GM12878 (cell line): ENCODE results near the gene IFNL1. TPM values are rescaled to one million over a fixed set of nuclear protein-coding genes. Genes with fewer than 3 reads are reported as not detected.

Source experiments
- ATAC-seq: fragments of 200-7000 bp; cut with Tn5 transposase; 3 replicates; pipeline ENCODE4 v1.9.1; 2020; ENCODE audit warnings: mild to moderate bottlenecking, moderate library complexity
- BruUV-seq: library from RNA; stranded (reverse); fragments of 400-500 nt; replicated peaks from 2 replicates; lab custom pipeline; 2021; lab: Mats Ljungman, UMichigan
- CTCF ChIA-PET: fragments of 300-600 bp; sonication (Branson Sonifier 250); formaldehyde crosslinking; extraction: SDS; loops from one replicate; lab custom pipeline; 2021; ENCODE audit warnings: inconsistent platforms; lab: Yijun Ruan, JAX
- POLR2A ChIA-PET: fragments of 350-600 bp; formaldehyde crosslinking; extraction: SDS; loops from one replicate; lab custom pipeline; 2021; ENCODE audit warnings: inconsistent platforms; lab: Charles Lee
- RAD21 ChIA-PET: fragments of 300-600 bp; sonication (Branson Sonifier 250); formaldehyde crosslinking; loops from one replicate; lab custom pipeline; 2023; ENCODE audit warnings: antibody characterized with exemption; ENCODE audit not compliant: unreplicated experiment; lab: Charles Lee
- SMC1A ChIA-PET: fragments of 300-600 bp; sonication (Branson Sonifier 250); formaldehyde crosslinking; loops from one replicate; lab custom pipeline; 2023; ENCODE audit not compliant: unreplicated experiment, uncharacterized antibody; lab: Charles Lee
- DNase-seq: peaks from one replicate; pipeline ENCODE4 v3.0.0-alpha.2; 2011; ENCODE audit warnings: low read depth, low spot score
- FAIRE-seq: peaks from 3 replicates; lab custom pipeline; 2011; peaks lifted over from hg19 to GRCh38; lab: Jason Lieb, UNC
- H2AFZ ChIP-seq: 2 replicates; pipeline ENCODE4 v1.6.0; 2011; ENCODE audit warnings: low read depth, low read length, control low read depth; ENCODE audit not compliant: control insufficient read depth
- H3K27ac ChIP-seq: 2 replicates; pipeline ENCODE4 v1.5.1; 2011; ENCODE audit warnings: control low read depth; ENCODE audit not compliant: control insufficient read depth, insufficient read depth
- H3K27me3 ChIP-seq, 2 experiments: replicated peaks in 1 of 2; 2 replicates each; pipeline versions ENCODE4 v1.6.0 to v1.6.1; 2011; ENCODE audit warnings: low read length in 1 of 2; ENCODE audit not compliant: control insufficient read depth in 2 of 2, insufficient read depth in 2 of 2
- H3K36me3 ChIP-seq, 2 experiments: 2 replicates each; pipeline ENCODE4 v1.5.1; 2011; ENCODE audit warnings: low read length in 1 of 2; ENCODE audit not compliant: control insufficient read depth in 2 of 2, insufficient read depth in 2 of 2
- H3K4me1 ChIP-seq: 2 replicates; pipeline ENCODE4 v1.6.1; 2011; ENCODE audit warnings: mild to moderate bottlenecking, low read length, moderate library complexity, mixed read lengths; ENCODE audit not compliant: control insufficient read depth, insufficient read depth
- H3K4me2 ChIP-seq: 2 replicates; pipeline ENCODE4 v1.6.0; 2011; ENCODE audit warnings: control low read depth; ENCODE audit not compliant: control insufficient read depth, insufficient read depth
- H3K4me3 ChIP-seq: fragments of 200-600 bp; sonication (generic); 2 replicates; pipeline ENCODE4 v1.5.1; 2016
- H3K79me2 ChIP-seq: 2 replicates; pipeline ENCODE4 v1.6.0; 2011; ENCODE audit warnings: low read length; ENCODE audit not compliant: control insufficient read depth, insufficient read depth
- H3K9ac ChIP-seq: 2 replicates; pipeline ENCODE4 v1.8.0; 2011; ENCODE audit warnings: low read length, control low read depth, mixed read lengths; ENCODE audit not compliant: control insufficient read depth, insufficient read depth
- H3K9me3 ChIP-seq: replicated peaks from 3 replicates; pipeline ENCODE4 v1.5.1; 2011; ENCODE audit warnings: mild to moderate bottlenecking, low read length; ENCODE audit not compliant: control insufficient read depth, insufficient read depth
- H4K20me1 ChIP-seq: 2 replicates; pipeline ENCODE4 v1.6.0; 2011; ENCODE audit not compliant: control insufficient read depth, insufficient read depth
- ASH2L ChIP-seq: fragments of 300-600, 200-600 bp; sonication (generic); IDR thresholded peaks from 2 replicates; pipeline ENCODE4 v1.6.1; 2017; ENCODE audit warnings: low read depth, mild to moderate bottlenecking, borderline replicate concordance
- ATF7 ChIP-seq: fragments of 450-650 bp; IDR thresholded peaks from 2 replicates; pipeline ENCODE4 v1.6.1; 2016; ENCODE audit warnings: low read depth, mild to moderate bottlenecking
- FOXM1 ChIP-seq: IDR thresholded peaks from 2 replicates; pipeline ENCODE4 v1.6.1; 2012; ENCODE audit warnings: low read depth, mild to moderate bottlenecking, inconsistent platforms, low read length, moderate library complexity
- JUNB ChIP-seq: IDR thresholded peaks from 2 replicates; pipeline ENCODE4 v1.6.1; 2016; ENCODE audit warnings: antibody characterized with exemption, mild to moderate bottlenecking
- MEF2A ChIP-seq: IDR thresholded peaks from 2 replicates; pipeline ENCODE4 v1.6.1; 2011; ENCODE audit warnings: low read depth, mild to moderate bottlenecking, low read length, moderate library complexity; ENCODE audit not compliant: insufficient read depth
- NRF1 ChIP-seq: conservative IDR thresholded peaks from 2 replicates; pipeline ENCODE4 v1.6.1; 2011; ENCODE audit warnings: mild to moderate bottlenecking, low read depth, low read length, improper control_type of control experiment
- SMAD5 ChIP-seq: IDR thresholded peaks from 2 replicates; pipeline ENCODE4 v1.6.1; 2016; ENCODE audit warnings: antibody characterized with exemption, low read depth
- ZNF622 ChIP-seq: fragments of 450-650 bp; IDR thresholded peaks from 2 replicates; pipeline ENCODE4 v1.6.1; 2017; ENCODE audit warnings: mild to moderate bottlenecking, inconsistent platforms
- ZSCAN29 ChIP-seq: fragments of 450-650 bp; IDR thresholded peaks from 2 replicates; pipeline ENCODE4 v1.6.1; 2017; ENCODE audit warnings: mild to moderate bottlenecking, moderate library complexity
- WGBS: methylation state at CpG from one replicate; pipeline ENCODE4 v1.1.6; 2016; ENCODE audit warnings: low lambda C conversion rate; ENCODE audit not compliant: insufficient replicate concordance, insufficient coverage; ENCODE audit errors: missing lambda C conversion rate; 5-methylcytosine and 5-hydroxymethylcytosine counted together
- in situ Hi-C: fragments of 300-500 bp; cut with MboI; formaldehyde crosslinking; loops from 9 replicates; pipeline ENCODE4 v1.14.3; 2018; ENCODE audit warnings: mixed read lengths
- intact Hi-C: fragments of 100-400 bp; cut with micrococcal nuclease; formaldehyde crosslinking; loops from one replicate; pipeline ENCODE4 v1.14.2; 2022; ENCODE audit not compliant: unreplicated experiment
- polyA plus RNA-seq, 11 experiments: library from polyadenylated mRNA; depleted of rRNA in 4 of 11; unstranded in 6 of 11; stranded (reverse) in 5 of 11; fragments of >200 nt; fragmentation: Nextera tagmentation in 4 of 11; fragmentation: Illumina TruSeq in 1 of 11; extraction: Ambion mirVana in 4 of 11; extraction: Trizol in 1 of 11; gene quantifications; 1 replicate in 1 of 11; 2 replicates in 10 of 11; pipeline versions ENCODE4 v1.2.1 to v1.2.3, GENCODE V29; 2011 to 2016; ENCODE audit warnings: inconsistent platforms in 2 of 11, missing spikeins in 2 of 11, low read depth in 1 of 11
- total RNA-seq, 4 experiments: library from RNA; depleted of rRNA in 3 of 4; stranded (reverse); fragments of >200 nt in 3 of 4; fragmentation: Illumina TruSeq in 1 of 4; extraction: Trizol in 1 of 4; gene quantifications; 2 replicates each; pipeline versions ENCODE4 v1.2.1 to v1.2.3, GENCODE V29; 2013 to 2021
- TF ChIP-seq, protein P1 (sequence below): IDR thresholded peaks from 2 replicates; pipeline ENCODE4 v1.6.1; 2011; ENCODE audit warnings: low read depth, mild to moderate bottlenecking, low read length, moderate library complexity, borderline replicate concordance; ENCODE audit errors: extremely low read depth
- TF ChIP-seq, protein P2 (sequence below): IDR thresholded peaks from 2 replicates; pipeline ENCODE4 v1.6.1; 2012; ENCODE audit warnings: low read depth, low read length, improper control_type of control experiment
- TF ChIP-seq, protein P3 (sequence below): fragments of 450-650 bp; formaldehyde crosslinking; IDR thresholded peaks from 2 replicates; pipeline ENCODE4 v1.5.0; 2022; ENCODE audit warnings: mild to moderate bottlenecking, missing genetic modification characterization
- TF ChIP-seq, protein P4 (sequence below): fragments of 450-650 bp; IDR thresholded peaks from 2 replicates; pipeline ENCODE4 v1.6.1; 2017; ENCODE audit warnings: mild to moderate bottlenecking, moderate library complexity

Gene IFNL1
- total and polyA plus RNA-seq, 10 of the 15 experiments (the other 5 are each of a cell fraction or from before 2014, with no cell fraction given): not detected

DNA sequence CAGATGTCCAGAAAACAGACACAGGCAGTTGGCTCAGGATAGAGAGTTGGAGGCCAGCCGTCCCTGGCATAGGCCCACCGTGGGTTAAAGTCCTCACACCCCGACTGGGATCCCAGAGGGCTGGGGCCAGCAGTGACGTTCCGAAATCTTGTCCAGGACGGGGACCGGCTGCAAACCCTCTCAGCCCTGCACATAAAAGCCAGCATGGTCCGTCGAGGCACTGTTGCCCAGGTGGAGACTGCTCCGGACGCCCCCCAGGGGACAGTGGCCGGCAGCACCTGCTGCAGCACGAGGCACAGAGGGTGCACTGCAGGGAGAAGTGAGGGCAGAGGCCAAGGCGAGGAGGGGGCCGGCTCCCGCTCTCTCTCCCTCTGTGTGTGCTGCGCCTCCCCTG, 32.3 kb upstream of the IFNL1 start (continued):
- TF ChIP-seq FOXM1: no peak
- TF ChIP-seq, all 136 proteins: peak for 0

DNA sequence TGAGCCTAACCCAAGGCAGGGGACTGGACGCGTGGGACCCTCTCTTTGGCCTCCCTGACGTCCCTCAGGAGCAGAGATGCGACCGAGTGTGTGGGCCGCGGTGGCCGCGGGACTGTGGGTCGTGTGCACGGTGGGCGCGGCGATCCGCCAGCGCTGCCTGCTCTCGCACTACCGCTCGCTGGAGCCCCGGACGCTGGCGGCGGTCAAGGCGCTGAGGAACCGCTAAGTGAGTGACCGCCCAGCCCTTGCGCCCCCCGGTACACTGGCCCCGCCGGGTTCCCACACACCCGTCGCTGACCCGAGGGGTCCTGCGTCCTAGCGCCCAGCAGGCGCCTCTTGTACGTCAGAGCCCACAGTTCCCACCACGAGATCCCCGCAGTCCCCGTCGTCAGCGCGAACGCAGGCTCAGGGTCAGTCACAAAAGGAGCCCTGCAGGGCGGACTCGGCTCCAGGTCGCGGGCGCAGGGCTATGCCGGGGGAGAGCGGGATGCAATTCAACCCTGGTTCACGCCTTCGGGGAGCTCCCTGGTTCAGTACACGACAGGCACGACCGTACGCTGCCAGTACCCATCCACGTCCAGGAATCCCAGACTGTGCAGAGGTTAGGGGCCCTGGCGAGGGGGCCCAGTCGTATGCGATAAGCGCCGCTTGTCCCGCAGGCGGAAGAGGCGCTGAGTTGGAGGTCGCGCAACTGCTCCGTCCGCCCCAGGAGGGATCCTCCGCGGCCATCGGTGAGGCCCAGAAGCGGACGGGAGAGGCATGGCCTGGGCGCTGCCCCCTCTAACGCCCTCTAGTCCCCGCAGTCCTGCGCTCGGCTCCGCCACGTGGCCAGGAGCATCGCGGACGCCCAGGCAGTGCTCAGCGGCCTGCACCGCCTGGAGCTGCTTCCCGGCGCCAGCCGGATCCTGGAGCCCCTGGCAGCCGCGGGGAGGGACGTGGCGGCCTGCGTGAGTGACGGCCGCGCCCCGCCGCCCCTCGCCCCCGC, 31.6 kb upstream of the IFNL1 start:
- Histone ChIP-seq H3K9ac (no peak overlapping the region), H4K20me1 (no peaks in the 10 kb centered on the region), H2AFZ (no peak overlapping the region), H3K4me2 (no peak overlapping the region), H3K36me3 (no peaks in the 10 kb centered on the region), H3K4me1 (no peaks in the 10 kb centered on the region), H3K4me3 (no peak overlapping the region), H3K27me3 (peaks cover 0 to 3% of the 10 kb centered on the region in 2 experiments; a peak in 2 of 4 replicates), H3K27ac (no peak overlapping the region), H3K9me3 (no peaks in the 10 kb centered on the region), H3K79me2 (no peaks in the 10 kb centered on the region)
- ChIA-PET POLR2A (no interaction called here), SMC1A (no interaction called here), RAD21 (no interaction called here), CTCF (no interaction called here)
- in situ Hi-C loops (no loop called here), intact Hi-C loops (no loop called here)
- BruUV-seq: no TSS peak
- ATAC-seq (no peak), DNase-seq (no peak), FAIRE-seq (no peak)
- 47% methylated on average over 73 of the region's 102 CpGs for WGBS
- TF ChIP-seq MEF2A: no peak
- TF ChIP-seq, protein P1, sequence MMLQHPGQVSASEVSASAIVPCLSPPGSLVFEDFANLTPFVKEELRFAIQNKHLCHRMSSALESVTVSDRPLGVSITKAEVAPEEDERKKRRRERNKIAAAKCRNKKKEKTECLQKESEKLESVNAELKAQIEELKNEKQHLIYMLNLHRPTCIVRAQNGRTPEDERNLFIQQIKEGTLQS: no peak
- TF ChIP-seq SMAD5: no peak
- no peak for TF ChIP-seq ATF7
- TF ChIP-seq, protein P2, sequence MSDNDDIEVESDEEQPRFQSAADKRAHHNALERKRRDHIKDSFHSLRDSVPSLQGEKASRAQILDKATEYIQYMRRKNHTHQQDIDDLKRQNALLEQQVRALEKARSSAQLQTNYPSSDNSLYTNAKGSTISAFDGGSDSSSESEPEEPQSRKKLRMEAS: no peak
- TF ChIP-seq NRF1: no peak
- TF ChIP-seq, protein P3, sequence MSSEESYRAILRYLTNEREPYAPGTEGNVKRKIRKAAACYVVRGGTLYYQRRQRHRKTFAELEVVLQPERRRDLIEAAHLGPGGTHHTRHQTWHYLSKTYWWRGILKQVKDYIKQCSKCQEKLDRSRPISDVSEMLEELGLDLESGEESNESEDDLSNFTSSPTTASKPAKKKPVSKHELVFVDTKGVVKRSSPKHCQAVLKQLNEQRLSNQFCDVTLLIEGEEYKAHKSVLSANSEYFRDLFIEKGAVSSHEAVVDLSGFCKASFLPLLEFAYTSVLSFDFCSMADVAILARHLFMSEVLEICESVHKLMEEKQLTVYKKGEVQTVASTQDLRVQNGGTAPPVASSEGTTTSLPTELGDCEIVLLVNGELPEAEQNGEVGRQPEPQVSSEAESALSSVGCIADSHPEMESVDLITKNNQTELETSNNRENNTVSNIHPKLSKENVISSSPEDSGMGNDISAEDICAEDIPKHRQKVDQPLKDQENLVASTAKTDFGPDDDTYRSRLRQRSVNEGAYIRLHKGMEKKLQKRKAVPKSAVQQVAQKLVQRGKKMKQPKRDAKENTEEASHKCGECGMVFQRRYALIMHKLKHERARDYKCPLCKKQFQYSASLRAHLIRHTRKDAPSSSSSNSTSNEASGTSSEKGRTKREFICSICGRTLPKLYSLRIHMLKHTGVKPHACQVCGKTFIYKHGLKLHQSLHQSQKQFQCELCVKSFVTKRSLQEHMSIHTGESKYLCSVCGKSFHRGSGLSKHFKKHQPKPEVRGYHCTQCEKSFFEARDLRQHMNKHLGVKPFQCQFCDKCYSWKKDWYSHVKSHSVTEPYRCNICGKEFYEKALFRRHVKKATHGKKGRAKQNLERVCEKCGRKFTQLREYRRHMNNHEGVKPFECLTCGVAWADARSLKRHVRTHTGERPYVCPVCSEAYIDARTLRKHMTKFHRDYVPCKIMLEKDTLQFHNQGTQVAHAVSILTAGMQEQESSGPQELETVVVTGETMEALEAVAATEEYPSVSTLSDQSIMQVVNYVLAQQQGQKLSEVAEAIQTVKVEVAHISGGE (CRISPR knock-in tag): no peak
- no peak for TF ChIP-seq ZSCAN29
- TF ChIP-seq FOXM1: no peak
- no peak for TF ChIP-seq ZNF622
- TF ChIP-seq, protein P4, sequence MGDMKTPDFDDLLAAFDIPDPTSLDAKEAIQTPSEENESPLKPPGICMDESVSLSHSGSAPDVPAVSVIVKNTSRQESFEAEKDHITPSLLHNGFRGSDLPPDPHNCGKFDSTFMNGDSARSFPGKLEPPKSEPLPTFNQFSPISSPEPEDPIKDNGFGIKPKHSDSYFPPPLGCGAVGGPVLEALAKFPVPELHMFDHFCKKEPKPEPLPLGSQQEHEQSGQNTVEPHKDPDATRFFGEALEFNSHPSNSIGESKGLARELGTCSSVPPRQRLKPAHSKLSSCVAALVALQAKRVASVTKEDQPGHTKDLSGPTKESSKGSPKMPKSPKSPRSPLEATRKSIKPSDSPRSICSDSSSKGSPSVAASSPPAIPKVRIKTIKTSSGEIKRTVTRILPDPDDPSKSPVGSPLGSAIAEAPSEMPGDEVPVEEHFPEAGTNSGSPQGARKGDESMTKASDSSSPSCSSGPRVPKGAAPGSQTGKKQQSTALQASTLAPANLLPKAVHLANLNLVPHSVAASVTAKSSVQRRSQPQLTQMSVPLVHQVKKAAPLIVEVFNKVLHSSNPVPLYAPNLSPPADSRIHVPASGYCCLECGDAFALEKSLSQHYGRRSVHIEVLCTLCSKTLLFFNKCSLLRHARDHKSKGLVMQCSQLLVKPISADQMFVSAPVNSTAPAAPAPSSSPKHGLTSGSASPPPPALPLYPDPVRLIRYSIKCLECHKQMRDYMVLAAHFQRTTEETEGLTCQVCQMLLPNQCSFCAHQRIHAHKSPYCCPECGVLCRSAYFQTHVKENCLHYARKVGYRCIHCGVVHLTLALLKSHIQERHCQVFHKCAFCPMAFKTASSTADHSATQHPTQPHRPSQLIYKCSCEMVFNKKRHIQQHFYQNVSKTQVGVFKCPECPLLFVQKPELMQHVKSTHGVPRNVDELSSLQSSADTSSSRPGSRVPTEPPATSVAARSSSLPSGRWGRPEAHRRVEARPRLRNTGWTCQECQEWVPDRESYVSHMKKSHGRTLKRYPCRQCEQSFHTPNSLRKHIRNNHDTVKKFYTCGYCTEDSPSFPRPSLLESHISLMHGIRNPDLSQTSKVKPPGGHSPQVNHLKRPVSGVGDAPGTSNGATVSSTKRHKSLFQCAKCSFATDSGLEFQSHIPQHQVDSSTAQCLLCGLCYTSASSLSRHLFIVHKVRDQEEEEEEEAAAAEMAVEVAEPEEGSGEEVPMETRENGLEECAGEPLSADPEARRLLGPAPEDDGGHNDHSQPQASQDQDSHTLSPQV: no peak
- no peak for TF ChIP-seq ASH2L
- TF ChIP-seq JUNB: no peak
